ENCODE measurements around the gene CLRN1. TPM values are rescaled to one million over a fixed set of nuclear protein-coding genes. Genes with fewer than 3 reads are reported as not detected.
A peak's percentile ranks its signal among the peaks of the same experiment; 100 is the strongest.

Gene CLRN1
- total and polyA plus RNA-seq, 12 donors: 1.0 to 27.8 (median 10.5) TPM

GRCh38 chr3:150922611-150923010 is 49.9 kb downstream of the CLRN1 start:
- Histone ChIP-seq H3K9me3 (replicated peaks in 1 of 3) (no peaks in the 10 kb centered on the region), H3K4me3 (no peak overlapping the region), H3K27ac (no peak overlapping the region), H3K4me1 (replicated peaks in 1 of 2) (no peaks in the 10 kb centered on the region), H3K27me3 (no peaks in the 10 kb centered on the region), H3K36me3 (replicated peaks in 1 of 2) (no peaks in the 10 kb centered on the region)
- 68 to 81% (median 76%) methylated on average over 10 of the region's 10 CpGs for WGBS, 4 donors
- DNase-seq: no peak
- no peak for TF ChIP-seq POLR2A (IDR thresholded peaks at IDR 0.05)
- no peak for TF ChIP-seq CTCF (IDR thresholded peaks at IDR 0.05)
- intact Hi-C loops (cut with DNase I): loop anchor here in 1 of 2 donors (10.0 kb wide), 1 partner anchor 222 kb away; no protein-coding TSS in a partner anchor

GRCh38 chr3:150921209-150921608 is 51.3 kb downstream of the CLRN1 start:
- Histone ChIP-seq H3K9me3 (replicated peaks in 1 of 3) (no peaks in the 10 kb centered on the region), H3K4me1 (replicated peaks in 1 of 2) (no peaks in the 10 kb centered on the region), H3K27ac (no peak overlapping the region), H3K4me3 (no peak overlapping the region), H3K27me3 (no peaks in the 10 kb centered on the region), H3K36me3 (replicated peaks in 1 of 2) (no peaks in the 10 kb centered on the region)
- WGBS, 4 donors: 60 to 77% (median 61%) methylated on average over 4 of the region's 4 CpGs
- TF ChIP-seq CTCF (IDR thresholded peaks at IDR 0.05): no peak
- TF ChIP-seq POLR2A (IDR thresholded peaks at IDR 0.05): no peak
- intact Hi-C loops (cut with DNase I): loop anchor here in 1 of 2 donors (10.0 kb wide), 1 partner anchor 224 kb away; no protein-coding TSS in a partner anchor
- DNase-seq: peak in 1 of 7 donors; percentile 39

DNA sequence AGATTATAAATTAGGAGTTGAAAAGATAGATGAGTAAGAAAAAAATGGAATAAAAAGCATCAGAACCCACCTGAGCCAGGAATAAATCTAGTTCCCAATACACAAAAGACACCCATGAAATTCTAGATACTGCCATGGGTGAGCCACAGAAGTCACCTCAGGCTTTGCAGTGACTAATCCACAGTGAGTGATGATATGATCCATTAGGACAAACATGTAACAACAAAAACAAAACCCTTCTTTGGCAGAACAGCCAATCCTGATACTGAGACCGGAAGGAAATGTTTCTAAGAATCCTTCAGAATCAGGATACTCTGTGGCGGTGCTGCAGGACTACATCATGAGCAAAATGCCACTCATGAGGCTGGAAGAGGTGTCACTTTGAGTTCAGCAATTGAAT is 52.3 kb downstream of the CLRN1 start:
- Histone ChIP-seq H3K27me3 (no peaks in the 10 kb centered on the region), H3K4me3 (no peak overlapping the region), H3K27ac (no peak overlapping the region), H3K9me3 (replicated peaks in 1 of 3) (no peaks in the 10 kb centered on the region), H3K36me3 (replicated peaks in 1 of 2) (no peaks in the 10 kb centered on the region), H3K4me1 (replicated peaks in 1 of 2) (no peaks in the 10 kb centered on the region)
- intact Hi-C loops (cut with DNase I): loop anchor here in 1 of 2 donors (10.0 kb wide), 1 partner anchor 225 kb away; no protein-coding TSS in a partner anchor
- no peak for DNase-seq
- 61 to 75% (median 72%) methylated on average over 2 of the region's 2 CpGs for WGBS, 4 donors
- TF ChIP-seq POLR2A (IDR thresholded peaks at IDR 0.05): no peak
- TF ChIP-seq CTCF (IDR thresholded peaks at IDR 0.05): no peak

GRCh38 chr3:150917951-150918350 is 54.6 kb downstream of the CLRN1 start:
- intact Hi-C loops (cut with DNase I): no loop called here
- no peaks in the 10 kb centered on the region for H3K9me3 ChIP-seq (replicated peaks in 1 of 3)
- no peaks in the 10 kb centered on the region for H3K27me3 ChIP-seq
- H3K27ac ChIP-seq: no peak overlapping the region
- no peak for DNase-seq
- no peak for TF ChIP-seq POLR2A (IDR thresholded peaks at IDR 0.05)
- no peak for TF ChIP-seq CTCF (IDR thresholded peaks at IDR 0.05)
- no peak overlapping the region for H3K4me3 ChIP-seq
- H3K36me3 ChIP-seq (replicated peaks in 1 of 2): no peaks in the 10 kb centered on the region
- 55 to 91% (median 60%) methylated on average over 7 of the region's 7 CpGs for WGBS, 4 donors
- H3K4me1 ChIP-seq (replicated peaks in 1 of 2): no peaks in the 10 kb centered on the region

Measured in adrenal gland (tissue), 12 donors.